Body of pancreas (tissue), 4 donors: ENCODE measurements around the gene FMO4. TPM values are rescaled to one million over a fixed set of nuclear protein-coding genes. Genes with fewer than 3 reads are reported as not detected.
"Not testable (repeated sequence)": the region's sequence is repeated elsewhere in the genome, so short reads cannot be mapped to it uniquely, and the experiment has no call there.

Experiments
- ATAC-seq: fragments of 150-250 bp; one replicate; pipeline ENCODE4 v1.9.1; 2016
- DNase-seq, 4 donors: peaks; one replicate each; pipeline ENCODE4 v3.0.0-alpha.2; 2019
- H3K27ac ChIP-seq, 4 donors: fragments of 200-600 bp; sonication (generic); 1 replicate in 3 of 4; 2 replicates in 1 of 4; pipeline versions ENCODE4 v1.5.1 to v1.6.1; 2016 to 2019; ENCODE audit warnings: mild to moderate bottlenecking in 1 of 4, mixed read lengths in 1 of 4, moderate library complexity in 1 of 4
- H3K27me3 ChIP-seq, 2 donors: fragments of 200-600 bp; sonication (generic); one replicate each; pipeline ENCODE4 v1.6.0; 2016; ENCODE audit warnings: mild to moderate bottlenecking in 1 of 2
- H3K36me3 ChIP-seq, 2 donors: fragments of 200-600 bp; sonication (generic); replicated peaks in 1 of 2; 2 replicates each; pipeline ENCODE4 v1.5.1; 2016; ENCODE audit warnings: low read depth in 2 of 2; ENCODE audit not compliant: insufficient read depth in 1 of 2
- H3K4me1 ChIP-seq: fragments of 200-600 bp; sonication (generic); one replicate; pipeline ENCODE4 v1.6.0; 2016
- H3K4me3 ChIP-seq, 2 donors: fragments of 200-600 bp; sonication (generic); 1 replicate in 1 of 2; 2 replicates in 1 of 2; pipeline ENCODE4 v1.5.1; 2016 to 2019
- H3K9me3 ChIP-seq, 3 donors: fragments of 200-600 bp; sonication (generic); 1 replicate in 2 of 3; 2 replicates in 1 of 3; pipeline ENCODE4 v1.5.1; 2016
- CTCF ChIP-seq, 7 experiments: fragments of 450-650 bp in 4 of 7; fragments of 200-600 bp in 3 of 7; sonication (generic) in 3 of 7; IDR thresholded peaks; one replicate each; pipeline ENCODE4 v1.5.1; 2016 to 2019; ENCODE audit warnings: antibody characterized with exemption in 7 of 7
- POLR2A ChIP-seq, 3 donors: fragments of 450-650 bp; IDR thresholded peaks; one replicate each; pipeline ENCODE4 v1.6.1; 2016; ENCODE audit warnings: antibody characterized with exemption in 3 of 3, mild to moderate bottlenecking in 2 of 3
- WGBS, 2 donors: methylation state at CpG; one replicate each; pipeline ENCODE4 v1.1.5; 2017; 5-methylcytosine and 5-hydroxymethylcytosine counted together
- intact Hi-C: fragments of 100-400 bp; cut with DNase I; formaldehyde crosslinking; loops from one replicate; pipeline ENCODE4 v1.15.1; 2023
- small RNA-seq: library from RNA; depleted of rRNA; stranded (forward); fragments of <200 nt; gene quantifications from one replicate; pipeline ENCODE3, GENCODE V24; 2016
- total RNA-seq, 2 donors: library from RNA; depleted of rRNA; stranded (reverse); fragments of >200 nt; gene quantifications; one replicate each; pipeline ENCODE4 v1.1.0, GENCODE V29; 2016

Gene FMO4
- total RNA-seq, 2 donors from 2014 or later = 0.99 to 4.4 TPM

GRCh38 chr1:171379846-171380245 is 65.9 kb downstream of the FMO4 start:
- Histone ChIP-seq H3K36me3 (no peaks in the 10 kb centered on the region), H3K4me3 (no peak overlapping the region), H3K27ac (no peak overlapping the region), H3K27me3 (no peaks in the 10 kb centered on the region), H3K9me3 (no peaks in the 10 kb centered on the region), H3K4me1 (no peaks in the 10 kb centered on the region)
- intact Hi-C loops = no loop called here
- ATAC-seq (no peak), DNase-seq (no peak)
- TF ChIP-seq CTCF (IDR thresholded peaks at IDR 0.05) = no peak
- no peak for TF ChIP-seq POLR2A (IDR thresholded peaks at IDR 0.05)
- 40 to 70% methylated on average over 1 of the region's 1 CpG for WGBS, 2 donors

GRCh38 chr1:171381866-171382210 is 67.9 kb downstream of the FMO4 start:
- intact Hi-C loops = no loop called here
- Histone ChIP-seq H3K4me3 (no peak overlapping the region), H3K9me3 (no peaks in the 10 kb centered on the region), H3K36me3 (no peaks in the 10 kb centered on the region), H3K27ac (no peak overlapping the region), H3K4me1 (no peaks in the 10 kb centered on the region), H3K27me3 (no peaks in the 10 kb centered on the region)
- no peak for ATAC-seq
- 82 to 83% methylated on average over 1 to 11 of the region's 11 CpGs for WGBS, 2 donors
- TF ChIP-seq POLR2A (IDR thresholded peaks at IDR 0.05) (no peak), CTCF (IDR thresholded peaks at IDR 0.05) (no peak)
- DNase-seq = no peak

GRCh38 chr1:171384496-171384895 is 70.5 kb downstream of the FMO4 start:
- no peaks in the 10 kb centered on the region for H3K9me3 ChIP-seq

GRCh38 chr1:171389171-171389570 is 75.2 kb downstream of the FMO4 start:
- Histone ChIP-seq H3K4me1 (no peaks in the 10 kb centered on the region), H3K4me3 (no peak overlapping the region), H3K36me3 (no peaks in the 10 kb centered on the region), H3K9me3 (no peaks in the 10 kb centered on the region), H3K27ac (no peak overlapping the region), H3K27me3 (no peaks in the 10 kb centered on the region)
- 70 to 71% methylated on average over 3 of the region's 3 CpGs for WGBS, 2 donors
- intact Hi-C loops = no loop called here
- no peak for TF ChIP-seq CTCF (IDR thresholded peaks at IDR 0.05)
- TF ChIP-seq POLR2A (IDR thresholded peaks at IDR 0.05) = no peak
- ATAC-seq (no peak), DNase-seq (no peak)

More at GRCh38 chr1:171384496-171384895, 70.5 kb downstream of the FMO4 start:
- Histone ChIP-seq H3K36me3 (no peaks in the 10 kb centered on the region), H3K27ac (no peak overlapping the region), H3K27me3 (no peaks in the 10 kb centered on the region), H3K4me1 (no peaks in the 10 kb centered on the region), H3K4me3 (no peak overlapping the region)
- 23 to 34% methylated on average over 2 of the region's 2 CpGs for WGBS, 2 donors
- intact Hi-C loops = no loop called here
- no peak for TF ChIP-seq CTCF (IDR thresholded peaks at IDR 0.05)
- no peak for TF ChIP-seq POLR2A (IDR thresholded peaks at IDR 0.05)
- DNase-seq = no peak
- ATAC-seq = no peak

GRCh38 chr1:171390740-171391139 is 76.8 kb downstream of the FMO4 start:
- H3K27me3 ChIP-seq, H3K27ac ChIP-seq, intact Hi-C loops, H3K4me1 ChIP-seq, H3K9me3 ChIP-seq, DNase-seq, H3K36me3 ChIP-seq, H3K4me3 ChIP-seq, ATAC-seq: not testable (repeated sequence)
- 100% methylated on average over 1 of the region's 1 CpG for WGBS, 2 donors

Small RNA genes lying within 50 kb of the gene (small RNA-seq; reads per million reads assigned to genes)
- not detected for gene SRP14P4

Other genes with a start within 250 kb of the FMO4 start
- 1 to 10 TPM; 2.6 to 8.8 TPM for gene FMO3, start 223.3 kb upstream of the FMO4 start, total RNA-seq
- gene FMO2, start 128.9 kb upstream of the FMO4 start, total RNA-seq = 10 to 100 TPM in 1 of 2 donors, 1 to 10 TPM in 1; 9.2 to 18.9 TPM
- gene FMO1, start 65.7 kb upstream of the FMO4 start, total RNA-seq = 1 to 10 TPM in 1 of 2 donors, under 1 TPM in 1; 0.99 to 3.1 TPM
- gene PRRC2C, start 171.3 kb downstream of the FMO4 start, total RNA-seq = 10 to 100 TPM; 40.2 to 53.1 TPM